Transverse colon (tissue), 4 donors: ENCODE measurements around the gene WRNIP1. TPM values are rescaled to one million over a fixed set of nuclear protein-coding genes. Genes with fewer than 3 reads are reported as not detected.

Experiments used
- DNase-seq: peaks from one replicate; pipeline ENCODE4 v3.0.0-alpha.2; 2019
- H3K27ac ChIP-seq, 4 donors: fragments of 200-600 bp; sonication (generic); 2 replicates each; pipeline ENCODE4 v1.5.1; 2016 to 2018; ENCODE audit warnings: inconsistent platforms in 4 of 4
- H3K27me3 ChIP-seq: fragments of 200-600 bp; sonication (generic); 2 replicates; pipeline ENCODE4 v1.5.1; 2017; ENCODE audit warnings: inconsistent platforms
- H3K36me3 ChIP-seq, 4 donors: fragments of 200-600 bp; sonication (generic); 2 replicates each; pipeline ENCODE4 v1.5.1; 2017 to 2019; ENCODE audit warnings: inconsistent platforms in 4 of 4
- H3K4me1 ChIP-seq, 4 donors: fragments of 200-600 bp; sonication (generic); 2 replicates each; pipeline ENCODE4 v1.5.1; 2017 to 2020; ENCODE audit warnings: inconsistent platforms in 4 of 4
- H3K4me3 ChIP-seq, 4 donors: fragments of 200-600 bp; sonication (generic); 1 replicate in 1 of 4; 2 replicates in 3 of 4; pipeline versions ENCODE4 v1.5.1 to v1.6.1; 2017 to 2019; ENCODE audit warnings: inconsistent platforms in 4 of 4
- H3K9me3 ChIP-seq, 2 donors: fragments of 200-600 bp; sonication (generic); 2 replicates each; pipeline ENCODE4 v1.5.1; 2017 to 2019; ENCODE audit warnings: inconsistent platforms in 2 of 2
- CTCF ChIP-seq, 5 experiments: fragments of 200-600 bp in 3 of 5; fragments of 450-650 bp in 2 of 5; sonication (generic) in 3 of 5; IDR thresholded peaks; 1 replicate in 2 of 5; 2 replicates in 3 of 5; pipeline ENCODE4 v1.5.1; 2016 to 2017; ENCODE audit warnings: antibody characterized with exemption in 5 of 5, inconsistent platforms in 3 of 5, mild to moderate bottlenecking in 2 of 5, moderate library complexity in 1 of 5
- EP300 ChIP-seq: sonication (generic); formaldehyde crosslinking; IDR thresholded peaks from one replicate; pipeline ENCODE4 v1.6.1; 2017; ENCODE audit warnings: antibody characterized with exemption, low read depth
- POLR2A ChIP-seq: fragments of 450-650 bp; IDR thresholded peaks from one replicate; pipeline ENCODE4 v1.6.1; 2016; ENCODE audit warnings: antibody characterized with exemption, mild to moderate bottlenecking, moderate library complexity
- POLR2AphosphoS5 ChIP-seq, 3 donors: sonication (generic); formaldehyde crosslinking; IDR thresholded peaks; one replicate each; pipeline ENCODE4 v1.6.1; 2016; ENCODE audit warnings: antibody characterized with exemption in 3 of 3
- WGBS, 2 donors: methylation state at CpG; one replicate each; pipeline ENCODE4 v1.1.5; 2018; ENCODE audit warnings: low coverage in 1 of 2; 5-methylcytosine and 5-hydroxymethylcytosine counted together
- in situ Hi-C, 4 donors: fragments of 200-750 bp; cut with MboI; loops; one replicate each; pipeline versions ENCODE4 v1.15.0 to v1.15.1; 2017; ENCODE audit warnings: low sequenced_read_pairs in 3 of 4, low pct_ligation_motif_present in 1 of 4, low pct_unique_long_range_greater_than_20kb in 1 of 4
- intact Hi-C: fragments of 100-400 bp; cut with DNase I; formaldehyde crosslinking; loops from one replicate; pipeline ENCODE4 v1.15.1; 2023; ENCODE audit warnings: low total_unique reads
- total RNA-seq, 4 donors: library from RNA; depleted of rRNA; stranded (reverse); fragments of >200 nt; gene quantifications; one replicate each; pipeline ENCODE4 v1.1.0, GENCODE V29; 2016

Gene WRNIP1
- total RNA-seq, 4 donors from 2014 or later, result 58.3 to 105 (median 65.8) TPM

GRCh38 chr6:2754393-2754792 is 10.8 kb upstream of the WRNIP1 start:
- no peaks in the 10 kb centered on the region for H3K27me3 ChIP-seq
- no peak overlapping the region for H3K4me3 ChIP-seq
- no peak for DNase-seq
- no peak overlapping the region for H3K27ac ChIP-seq
- intact Hi-C loops, result no loop called here
- H3K36me3 ChIP-seq, result no peaks in the 10 kb centered on the region
- H3K4me1 ChIP-seq, result peaks cover 0 to 8% (median 0%) of the 10 kb centered on the region in 4 donors
- in situ Hi-C loops, result no loop called here
- H3K9me3 ChIP-seq, result no peaks in the 10 kb centered on the region
- no peak for TF ChIP-seq CTCF (IDR thresholded peaks at IDR 0.05)
- TF ChIP-seq EP300, result no peak
- no peak for TF ChIP-seq POLR2AphosphoS5 (IDR thresholded peaks at IDR 0.05)
- TF ChIP-seq POLR2A, result no peak
- WGBS, 2 donors, result 78 to 81% methylated on average over 2 to 3 of the region's 3 CpGs

- H3K9me3 ChIP-seq, result no peaks in the 10 kb centered on the region
- H3K4me3 ChIP-seq, result no peak overlapping the region
- WGBS, 2 donors, result 93 to 94% methylated on average over 1 of the region's 1 CpG
- H3K4me1 ChIP-seq, result peaks cover 0 to 3% (median 0%) of the 10 kb centered on the region in 4 donors
- intact Hi-C loops (no loop called here), in situ Hi-C loops (no loop called here)
- TF ChIP-seq POLR2AphosphoS5 (IDR thresholded peaks at IDR 0.05) (no peak), POLR2A (no peak), EP300 (no peak)
- H3K27ac ChIP-seq, result no peak overlapping the region
- H3K27me3 ChIP-seq, result no peaks in the 10 kb centered on the region
- no peaks in the 10 kb centered on the region for H3K36me3 ChIP-seq
- DNase-seq, result no peak
Measured at GRCh38 chr6:2754911-2755310, 10.3 kb upstream of the WRNIP1 start.

DNA sequence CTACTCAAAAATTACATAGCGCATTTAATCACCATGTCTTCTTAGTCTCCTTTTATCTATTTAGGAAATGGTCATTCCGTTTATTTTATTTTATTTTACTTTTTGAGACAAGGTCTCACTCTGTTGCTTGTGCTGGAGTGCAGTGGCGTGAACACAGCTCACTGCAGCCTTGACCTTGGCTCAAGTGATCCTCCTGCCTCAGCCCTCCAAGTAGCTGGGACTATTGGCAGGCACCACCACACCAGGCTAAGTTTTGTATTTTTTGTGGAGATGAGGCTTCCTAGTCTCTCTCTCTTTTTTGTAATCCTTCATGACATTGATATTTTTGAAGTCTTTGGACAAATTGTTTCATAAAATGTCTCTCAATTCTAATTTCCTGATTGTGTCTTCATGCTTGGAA is 9.7 kb upstream of the WRNIP1 start:
- Histone ChIP-seq H3K4me1 (no peaks in the 10 kb centered on the region), H3K27ac (no peak overlapping the region), H3K4me3 (no peak overlapping the region), H3K27me3 (no peaks in the 10 kb centered on the region), H3K9me3 (no peaks in the 10 kb centered on the region), H3K36me3 (no peaks in the 10 kb centered on the region)
- intact Hi-C loops (no loop called here), in situ Hi-C loops (no loop called here)
- TF ChIP-seq POLR2AphosphoS5 (IDR thresholded peaks at IDR 0.05), result no peak
- no peak for TF ChIP-seq CTCF (IDR thresholded peaks at IDR 0.05)
- TF ChIP-seq EP300, result no peak
- TF ChIP-seq POLR2A, result no peak
- 80 to 89% methylated on average over 3 of the region's 3 CpGs for WGBS, 2 donors
- no peak for DNase-seq

- no peak overlapping the region for H3K27ac ChIP-seq
- WGBS, 2 donors, result 61 to 80% methylated on average over 2 of the region's 2 CpGs
- no peak for DNase-seq
- in situ Hi-C loops (no loop called here), intact Hi-C loops (no loop called here)
- no peaks in the 10 kb centered on the region for H3K27me3 ChIP-seq
- TF ChIP-seq POLR2A (no peak), CTCF (IDR thresholded peaks at IDR 0.05) (no peak), POLR2AphosphoS5 (IDR thresholded peaks at IDR 0.05) (no peak), EP300 (no peak)
- no peaks in the 10 kb centered on the region for H3K9me3 ChIP-seq
- no peaks in the 10 kb centered on the region for H3K4me1 ChIP-seq
- no peak overlapping the region for H3K4me3 ChIP-seq
- H3K36me3 ChIP-seq, result no peaks in the 10 kb centered on the region
Measured at GRCh38 chr6:2756241-2756640, 9.0 kb upstream of the WRNIP1 start.

DNA sequence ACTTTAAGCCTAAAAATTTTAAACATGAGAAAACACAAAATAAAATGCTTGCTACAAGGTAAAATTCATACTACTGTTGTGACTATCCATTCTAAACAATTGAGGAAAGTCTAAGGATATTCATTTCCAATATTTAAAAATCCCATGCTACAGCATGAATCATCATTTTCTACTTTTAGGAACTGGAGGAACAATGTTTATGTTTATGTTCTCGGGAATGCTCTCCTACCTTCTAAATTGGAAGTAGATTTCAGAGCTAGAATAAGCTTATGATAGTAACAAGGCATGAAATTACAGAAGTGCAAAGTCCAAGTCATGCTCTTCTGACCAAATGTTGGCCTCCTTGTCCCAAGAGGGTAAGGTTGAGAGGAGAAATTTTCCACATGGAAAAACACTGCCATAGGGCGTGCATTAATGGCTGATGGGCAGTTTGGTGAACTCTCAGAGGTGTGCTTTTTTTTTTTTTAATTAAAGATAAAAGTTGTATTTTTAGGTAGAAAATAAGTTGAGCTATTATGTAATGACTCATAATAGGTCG is 8.4 kb upstream of the WRNIP1 start:
- Histone ChIP-seq H3K9me3 (no peaks in the 10 kb centered on the region), H3K4me3 (no peak overlapping the region), H3K4me1 (no peaks in the 10 kb centered on the region), H3K27ac (no peak overlapping the region), H3K36me3 (no peaks in the 10 kb centered on the region), H3K27me3 (no peaks in the 10 kb centered on the region)
- intact Hi-C loops, result no loop called here
- WGBS, 2 donors, result 74% methylated on average over 3 of the region's 3 CpGs
- in situ Hi-C loops, result no loop called here
- no peak for DNase-seq
- TF ChIP-seq POLR2A (no peak), CTCF (IDR thresholded peaks at IDR 0.05) (no peak)
